ENCODE measurements around the gene APOL2.
"Not testable (repeated sequence)": the region's sequence is repeated elsewhere in the genome, so short reads cannot be mapped to it uniquely, and the experiment has no call there.

The APOL2 gene

DNA sequence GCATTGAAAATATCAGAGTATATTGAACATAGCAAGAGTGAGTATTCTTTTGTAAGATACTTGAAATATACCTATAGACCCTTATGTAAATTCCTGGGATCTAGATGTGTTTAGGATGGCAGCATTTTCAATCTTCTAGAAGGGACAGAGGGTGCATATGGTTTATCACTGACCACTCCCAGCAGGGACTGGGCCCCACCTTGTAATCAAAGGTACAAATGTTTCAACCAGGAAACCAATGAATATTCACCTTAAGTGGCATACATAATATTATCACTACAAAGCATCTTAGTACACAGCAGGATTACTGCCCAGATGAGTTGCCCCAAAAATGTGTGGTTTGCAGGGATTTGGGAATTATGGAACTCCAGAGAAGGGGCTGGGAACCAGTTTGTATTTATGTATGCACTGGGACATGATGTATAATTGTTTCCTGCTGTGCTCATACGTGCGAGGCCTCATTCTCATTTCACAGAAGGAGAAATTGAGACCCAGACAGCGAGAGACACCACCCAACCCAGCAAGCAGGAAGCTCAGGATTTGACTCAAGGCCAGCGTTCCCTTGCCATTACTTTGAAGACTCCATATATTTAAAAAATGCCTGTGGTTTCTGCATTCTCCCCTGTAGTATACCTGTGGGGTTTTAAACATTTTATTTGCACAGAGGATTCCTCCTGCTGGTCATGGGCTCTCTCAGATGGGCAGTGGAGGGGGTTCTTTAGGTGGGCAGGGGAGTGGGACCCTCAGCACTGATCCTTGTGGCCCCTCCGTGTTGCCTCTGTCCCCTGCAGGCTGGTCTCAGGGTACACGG is 42.9 kb downstream of the APOL2 start:
- DNase-seq = no peak

DNA sequence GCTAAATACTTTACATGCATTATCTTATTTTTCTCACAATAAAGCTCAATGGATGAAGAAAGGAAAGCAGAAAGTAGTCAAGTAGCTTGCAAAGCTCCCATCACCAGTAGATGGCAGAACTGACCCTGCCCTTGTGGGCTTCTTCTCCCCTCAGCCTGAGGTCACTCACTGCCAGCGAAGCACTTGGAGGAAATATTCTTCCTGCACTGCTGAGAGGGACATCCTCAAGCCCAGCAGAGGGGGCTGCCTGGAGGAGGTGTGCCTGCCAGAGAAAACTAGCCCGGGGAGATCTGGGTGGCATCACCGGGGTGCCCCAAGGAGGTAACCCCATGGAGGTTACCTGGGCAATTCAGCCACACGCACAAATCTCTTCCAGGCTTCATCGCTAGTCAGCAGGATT is 44.4 kb downstream of the APOL2 start:
- no peak for DNase-seq

DNA sequence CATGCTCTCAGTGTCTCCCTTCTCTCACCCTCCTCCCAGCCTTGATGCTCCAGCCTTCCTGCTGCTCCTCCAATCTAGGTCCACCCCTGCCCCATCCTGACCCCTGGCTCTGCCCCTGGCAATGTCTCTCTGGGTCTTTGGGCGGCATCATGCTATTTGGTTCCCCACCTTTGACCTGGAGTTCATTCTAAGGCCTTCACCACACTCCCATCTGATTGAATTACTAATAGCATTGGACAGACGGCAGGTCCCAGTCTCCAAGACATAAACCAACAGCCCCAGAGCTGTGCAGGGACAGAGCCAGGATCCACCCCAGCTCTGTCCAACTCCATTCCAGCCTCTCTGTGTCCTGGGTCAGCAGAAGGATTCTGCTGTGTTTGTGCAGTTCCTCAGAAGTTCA is 44.9 kb downstream of the APOL2 start:
- no peak for DNase-seq

DNA sequence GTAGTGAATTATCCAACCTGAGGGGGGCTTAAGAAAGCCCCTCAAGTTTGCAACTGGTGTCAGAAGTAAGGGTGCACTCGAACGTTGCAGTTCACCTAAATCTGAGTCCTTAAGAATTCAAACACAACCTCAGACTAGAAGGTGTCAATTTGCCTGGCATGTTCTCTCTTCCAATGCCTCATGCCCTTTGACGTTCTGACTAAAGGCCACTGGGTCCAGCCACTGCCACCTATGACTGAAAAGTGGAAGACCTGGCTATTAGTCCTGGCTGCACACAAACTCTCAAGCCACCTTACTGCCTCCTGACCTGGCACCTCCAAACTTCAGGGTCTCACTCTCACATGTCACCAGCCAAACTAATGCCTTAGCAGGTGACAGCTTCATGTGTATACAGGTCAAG is 45.8 kb downstream of the APOL2 start:
- no peak for DNase-seq

DNA sequence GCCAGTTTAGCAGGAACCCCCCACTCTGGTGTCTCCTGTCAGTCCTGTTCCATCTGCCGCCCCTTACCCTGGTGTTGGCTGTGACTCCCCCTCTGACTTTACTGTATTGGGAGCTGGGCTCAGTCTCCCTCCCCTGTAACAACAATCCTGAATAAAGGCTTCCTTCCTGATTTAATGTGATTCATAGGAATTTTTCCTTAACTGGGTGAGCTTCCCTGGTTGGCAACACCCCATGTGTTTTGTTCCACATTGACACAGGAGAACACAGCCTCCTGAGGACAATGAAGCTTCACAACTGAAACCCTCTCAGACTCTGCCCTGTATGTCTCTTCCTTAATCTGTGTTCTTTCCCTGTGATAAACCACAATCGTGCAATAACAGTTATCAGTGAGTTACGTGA is 46.2 kb downstream of the APOL2 start:
- no peak for DNase-seq

DNA sequence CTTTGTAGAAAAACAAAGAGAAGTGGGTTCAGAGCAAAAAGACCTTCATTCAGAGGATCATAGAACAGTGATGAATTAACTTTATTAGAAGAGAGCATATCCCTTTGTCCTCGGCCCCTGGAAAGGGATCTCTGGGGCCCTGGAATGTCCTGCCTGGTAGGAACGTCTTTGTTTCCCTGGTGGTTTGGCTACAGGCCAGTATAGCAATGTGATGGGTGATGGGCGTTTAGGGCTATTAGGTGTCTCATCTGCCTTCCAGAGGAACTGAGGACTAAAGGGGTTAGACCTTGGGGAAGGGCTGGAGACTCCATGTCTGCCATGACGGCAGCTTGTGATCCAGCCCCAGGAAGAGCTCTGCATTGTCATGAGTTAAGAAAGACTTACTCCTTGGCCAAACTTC is 46.8 kb downstream of the APOL2 start:
- DNase-seq = no peak

DNA sequence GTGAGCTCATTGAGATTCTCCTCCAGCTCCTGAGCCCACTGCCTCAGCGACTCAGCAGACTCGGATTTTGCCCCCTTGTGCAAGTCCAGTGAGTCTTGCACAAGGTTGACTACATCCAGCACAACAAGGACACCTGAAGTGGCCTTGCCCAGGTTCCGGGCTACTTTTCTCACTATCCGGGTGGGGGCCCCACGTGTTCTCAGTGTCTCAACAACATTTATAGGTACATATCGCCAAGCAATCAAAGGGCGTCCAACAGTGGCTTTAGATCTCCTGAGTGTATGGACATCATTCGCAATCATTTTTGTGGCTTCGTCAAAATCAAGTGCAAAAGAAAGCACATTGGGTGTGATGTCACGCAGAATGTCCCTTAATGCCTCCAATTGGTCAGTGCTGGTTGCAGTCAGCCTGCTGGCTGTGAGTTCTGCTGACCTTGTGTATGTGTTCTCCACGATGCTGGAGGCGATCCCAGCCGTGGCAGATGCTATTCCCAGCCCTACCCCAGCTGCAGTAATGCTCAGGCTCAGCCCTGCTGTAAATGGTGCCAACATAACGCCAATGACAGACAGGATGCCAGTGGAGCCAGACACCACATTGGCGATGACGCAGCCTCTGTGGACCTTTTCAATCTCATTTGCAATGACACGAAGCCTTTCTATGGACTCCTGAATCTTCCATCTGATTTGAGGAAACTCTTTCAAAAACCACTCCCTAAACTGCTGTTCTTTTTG is 48.1 kb downstream of the APOL2 start:
- DNase-seq = no peak

DNA sequence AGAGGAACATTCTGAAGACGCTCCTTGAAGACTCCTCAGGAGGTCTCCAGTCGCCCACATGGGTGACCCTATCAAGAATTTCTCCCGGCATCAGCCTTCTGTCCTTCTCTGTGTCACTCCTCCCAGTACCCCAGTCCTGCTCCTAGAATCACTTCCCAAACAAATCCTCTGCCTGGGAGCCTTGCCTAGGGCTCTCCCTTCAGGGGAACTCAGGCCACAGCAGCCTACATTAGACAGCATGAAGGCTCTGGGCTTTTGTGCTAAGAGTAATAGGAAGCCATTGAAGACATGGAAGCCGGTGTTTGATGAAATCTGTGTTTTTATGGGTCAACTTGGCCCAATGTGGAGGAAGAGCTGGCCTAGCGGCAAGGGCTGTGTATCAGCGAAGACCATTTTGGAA is 51.5 kb downstream of the APOL2 start:
- not testable (repeated sequence) for DNase-seq

DNA sequence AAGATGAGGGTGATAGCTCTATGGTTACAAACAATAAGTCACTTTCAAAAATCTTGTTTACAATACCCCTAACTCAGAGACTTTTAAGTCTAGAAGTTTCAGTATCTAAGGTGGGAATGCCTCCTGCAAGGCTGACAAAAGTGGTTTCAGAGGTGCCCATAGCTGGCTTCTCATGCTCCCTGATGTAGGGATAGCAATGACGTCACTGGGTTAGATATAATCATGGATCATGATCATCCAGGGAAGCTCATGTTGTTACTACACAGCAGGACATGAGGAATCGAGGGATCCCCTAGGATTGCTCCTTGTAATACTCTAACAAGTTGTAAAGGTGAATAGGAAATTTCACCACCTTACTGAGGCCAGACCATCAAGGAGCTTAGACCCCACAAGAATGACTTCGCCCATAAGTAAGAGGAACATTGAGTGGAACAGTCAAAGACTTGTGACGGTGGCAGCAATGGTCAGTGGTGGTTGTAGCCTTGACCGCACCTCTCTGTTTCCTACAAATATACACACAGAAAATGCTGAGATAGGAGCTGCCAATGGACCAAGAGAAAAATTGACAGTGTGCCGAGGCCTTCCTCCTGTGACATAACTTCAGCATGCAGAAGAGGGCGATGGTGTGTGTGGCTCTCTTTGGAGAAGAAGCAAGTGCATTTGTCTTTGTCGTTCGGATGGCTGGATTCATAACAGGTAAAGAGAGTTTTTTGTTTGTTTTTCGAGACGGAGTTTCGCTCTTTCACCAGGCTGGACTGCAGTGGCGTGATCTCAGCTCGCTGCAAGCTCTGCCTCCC is 53.3 kb downstream of the APOL2 start:
- DNase-seq = no peak

DNA sequence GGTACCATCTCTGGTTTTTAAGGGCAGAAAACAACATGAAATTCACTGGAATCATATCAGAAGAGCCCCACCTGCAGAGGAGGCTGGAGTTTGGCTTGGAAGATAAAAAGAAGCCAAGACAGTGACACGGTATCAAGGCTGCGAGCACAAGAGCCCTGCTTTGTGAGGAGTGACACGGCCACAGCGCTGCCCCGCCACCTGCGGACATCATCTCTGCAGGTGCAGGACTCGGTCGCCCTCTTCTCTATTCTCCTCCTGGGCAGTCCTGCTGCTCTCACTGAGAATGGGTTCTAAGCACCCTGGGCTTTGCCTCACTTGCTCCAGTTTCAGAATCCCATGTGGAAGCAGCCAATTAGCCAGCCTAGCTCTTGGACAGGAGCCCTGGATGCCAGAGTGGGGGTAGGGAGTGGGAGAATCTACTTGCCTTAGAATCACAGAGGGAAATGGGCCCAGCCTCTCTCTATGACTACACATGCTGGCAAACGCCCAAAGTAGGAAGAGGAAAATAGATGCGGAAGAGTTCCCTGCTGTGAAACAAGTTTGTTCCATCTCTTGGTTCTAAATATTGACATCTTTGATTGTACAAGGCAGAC is 54.8 kb downstream of the APOL2 start:
- DNase-seq = no peak

DNA sequence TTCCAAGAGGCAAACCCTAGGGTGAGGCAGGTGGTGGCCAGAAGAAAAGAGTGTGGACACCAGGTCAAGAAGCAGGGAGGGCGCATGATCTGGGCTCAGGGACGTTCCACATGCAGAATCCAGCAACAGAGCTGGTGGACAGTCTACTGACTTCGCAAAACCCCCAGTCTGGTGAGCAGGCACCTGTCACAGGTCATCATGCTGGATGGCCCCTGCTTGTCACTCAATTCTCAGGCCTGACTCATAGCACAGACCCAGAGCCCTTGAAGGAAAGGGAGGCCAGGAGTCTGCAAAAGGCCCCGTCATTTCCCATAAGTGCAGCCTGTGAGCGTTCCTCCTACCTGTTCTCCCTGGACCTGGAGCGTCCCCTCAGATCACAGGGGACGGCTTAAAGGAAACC is 55.9 kb downstream of the APOL2 start:
- no peak for DNase-seq

DNA sequence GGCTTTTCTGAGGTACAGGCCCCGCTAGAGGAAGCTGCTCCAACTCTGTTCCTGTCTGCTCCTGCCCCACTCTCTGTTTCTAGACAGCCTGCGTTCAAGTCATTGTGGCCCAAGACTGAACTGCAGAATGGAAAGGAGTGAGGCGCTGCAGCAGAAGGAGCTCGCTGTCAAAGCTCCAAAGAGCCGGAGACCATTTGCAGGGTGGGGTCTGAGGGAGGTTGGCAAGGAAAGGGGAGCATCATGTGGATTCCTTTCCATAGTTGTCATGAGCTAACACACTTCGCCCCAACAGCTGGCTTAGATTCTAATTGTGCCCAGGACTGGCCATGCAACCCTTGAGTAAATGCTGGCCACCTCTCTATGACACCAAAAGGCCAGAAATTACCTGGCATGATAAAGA is 56.5 kb downstream of the APOL2 start:
- no peak for DNase-seq

DNA sequence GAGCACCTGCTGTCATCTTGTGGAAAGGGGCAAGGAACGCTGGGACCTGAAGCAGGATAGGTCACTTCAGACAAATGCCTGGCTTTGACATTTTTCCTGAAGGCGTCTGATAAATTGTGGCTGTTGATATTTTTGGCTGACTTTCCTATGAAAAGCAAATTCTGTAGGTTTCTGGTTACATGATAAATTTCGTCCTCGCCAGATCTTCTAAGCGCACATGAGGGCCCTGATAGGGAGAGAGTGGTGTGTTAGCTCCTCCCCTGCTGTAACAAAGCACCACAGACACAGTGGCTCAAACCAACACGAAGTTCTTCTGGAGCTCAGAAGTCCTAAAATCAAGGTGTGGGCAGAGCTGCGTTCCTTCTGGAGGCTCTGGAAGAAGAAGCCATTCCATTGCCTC is 57.3 kb downstream of the APOL2 start:
- DNase-seq = no peak

DNA sequence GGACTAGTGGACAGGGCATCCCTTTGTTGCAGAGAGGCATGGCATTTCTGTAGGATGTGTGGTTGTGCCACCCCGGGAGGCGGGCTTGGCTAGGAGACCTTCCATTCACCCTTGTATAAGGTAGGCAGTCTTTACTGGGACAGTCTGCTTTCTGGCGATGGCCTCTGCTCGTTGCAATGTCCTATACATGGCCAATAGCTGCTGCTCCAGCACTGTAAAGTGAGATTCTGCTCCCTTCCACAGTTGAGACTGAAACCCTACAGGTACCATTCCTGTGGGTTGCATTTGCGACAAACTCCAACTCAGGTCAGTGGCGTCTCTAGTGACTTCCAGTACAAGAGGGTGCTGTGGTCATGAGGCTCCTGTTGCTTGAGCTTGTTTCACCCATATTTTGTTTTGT is 58.4 kb downstream of the APOL2 start:
- no peak for DNase-seq

DNA sequence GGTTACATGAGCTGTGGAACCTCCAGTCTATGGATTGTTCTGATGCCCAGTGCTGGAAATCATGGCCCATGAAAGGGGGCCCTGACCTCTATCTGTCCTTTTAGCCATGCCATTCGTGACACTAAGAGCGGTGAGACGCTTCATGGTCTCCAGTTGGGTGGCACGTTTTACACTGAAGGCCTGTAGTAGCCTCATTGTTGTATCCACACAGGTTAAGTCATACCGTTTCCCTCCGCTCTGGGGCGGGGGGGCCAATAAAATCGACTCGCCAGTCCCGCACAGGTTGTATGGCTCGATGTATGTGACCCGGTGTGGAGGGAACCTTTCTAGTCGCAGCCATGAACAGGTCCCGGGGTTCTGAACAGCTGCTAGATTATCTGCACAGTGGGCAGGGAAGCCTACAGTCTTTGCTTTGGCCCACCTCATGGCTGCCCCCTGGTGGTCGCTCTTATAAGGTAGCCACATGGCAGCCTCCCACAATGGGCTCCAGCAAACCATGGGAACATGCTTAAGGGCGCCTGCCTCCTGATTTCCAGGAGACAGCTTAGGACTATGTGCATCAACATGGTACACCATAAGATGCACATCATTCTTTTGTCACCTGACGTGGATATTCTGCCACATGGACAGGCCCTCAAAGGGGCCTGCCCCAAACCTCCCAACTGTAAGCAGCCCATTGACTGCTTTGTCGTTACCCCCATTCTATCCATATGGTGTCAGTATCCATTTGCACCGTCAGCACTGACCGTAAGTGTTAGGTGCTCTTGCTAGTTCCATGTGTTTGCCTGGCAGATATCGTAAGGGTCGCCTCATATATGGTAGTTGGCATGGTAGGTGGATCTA is 59.1 kb downstream of the APOL2 start:
- no peak for DNase-seq

DNA sequence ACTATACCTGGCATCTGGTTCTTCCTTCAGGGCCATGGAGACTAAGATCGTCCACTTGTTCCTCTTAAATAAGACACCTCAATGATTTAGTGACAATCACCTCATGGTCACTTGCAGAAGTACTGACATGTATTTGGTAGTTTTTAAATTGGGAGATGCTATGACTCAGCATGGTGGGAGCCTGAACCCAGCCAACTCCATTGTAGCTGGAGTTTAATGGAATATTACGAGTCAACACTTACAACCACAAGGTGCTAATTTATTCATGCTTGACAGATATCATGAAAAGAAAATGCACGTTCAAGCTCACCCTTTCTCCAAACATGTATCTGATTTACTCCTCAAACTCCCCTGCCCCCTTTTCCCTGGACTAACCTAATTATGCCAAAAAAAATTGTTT is 62.2 kb downstream of the APOL2 start:
- DNase-seq = no peak

Measured in NCI-H774 (cell line).